SW 1271 (cell line): ENCODE data around the gene TAOK3.
"Not testable (repeated sequence)": the region's sequence is repeated elsewhere in the genome, so short reads cannot be mapped to it uniquely, and the experiment has no call there.

Source experiments
- DNase-seq, 2 experiments: peaks; one replicate each; lab custom pipeline; 2025; lab: John Stamatoyannopoulos, UW

Gene TAOK3

DNA sequence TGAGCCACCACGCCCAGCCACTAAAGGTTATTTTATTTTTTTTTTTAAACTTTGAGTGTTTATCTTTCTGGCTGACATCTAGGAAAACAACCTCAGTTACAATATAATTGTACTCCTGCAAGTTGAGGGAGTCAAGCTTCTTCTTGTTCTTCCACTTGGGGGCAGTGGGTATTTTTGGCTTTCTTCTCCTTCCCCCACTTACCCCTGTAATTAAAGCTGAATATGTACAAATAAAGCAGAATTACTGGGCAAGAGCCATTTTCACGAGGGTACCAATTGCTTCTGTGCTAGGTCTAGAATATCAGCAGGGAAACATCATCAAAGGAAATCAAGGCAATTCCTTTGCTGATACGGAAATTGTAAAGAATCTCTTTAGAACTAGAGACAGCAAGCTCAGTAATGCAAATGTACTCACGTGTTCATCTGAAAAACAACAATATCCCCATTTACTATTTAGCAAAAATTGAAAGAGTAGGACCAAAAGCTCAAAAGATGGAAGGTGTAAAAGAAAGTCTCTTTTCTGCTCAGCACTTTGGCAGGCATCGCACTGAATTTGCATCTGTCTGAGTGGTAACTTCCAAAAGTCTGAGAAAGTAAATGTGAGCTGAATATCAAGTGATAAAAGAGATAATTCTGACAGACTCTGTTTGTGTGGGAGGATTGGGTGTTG, 72.8 kb downstream of the TAOK3 start:
- no peak for DNase-seq

DNA sequence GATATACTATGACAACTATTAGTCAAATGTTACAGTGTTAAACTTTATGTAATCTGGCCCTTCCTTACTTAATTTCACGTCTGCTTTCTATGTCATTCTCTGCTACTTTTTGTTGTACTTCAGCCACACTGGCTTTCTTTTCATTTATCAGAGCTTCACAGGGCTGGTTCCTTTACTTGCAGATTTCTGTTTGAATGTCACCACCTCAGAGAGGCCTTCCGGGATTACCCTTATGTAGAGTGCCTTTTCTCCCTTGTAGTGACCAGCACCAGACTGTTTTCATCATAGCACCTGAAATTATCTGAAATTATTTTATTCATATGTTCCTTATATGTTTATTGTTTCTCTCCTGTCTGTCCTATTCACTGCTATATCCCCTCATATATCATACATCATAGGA, 75.4 kb downstream of the TAOK3 start:
- DNase-seq, result no peak

DNA sequence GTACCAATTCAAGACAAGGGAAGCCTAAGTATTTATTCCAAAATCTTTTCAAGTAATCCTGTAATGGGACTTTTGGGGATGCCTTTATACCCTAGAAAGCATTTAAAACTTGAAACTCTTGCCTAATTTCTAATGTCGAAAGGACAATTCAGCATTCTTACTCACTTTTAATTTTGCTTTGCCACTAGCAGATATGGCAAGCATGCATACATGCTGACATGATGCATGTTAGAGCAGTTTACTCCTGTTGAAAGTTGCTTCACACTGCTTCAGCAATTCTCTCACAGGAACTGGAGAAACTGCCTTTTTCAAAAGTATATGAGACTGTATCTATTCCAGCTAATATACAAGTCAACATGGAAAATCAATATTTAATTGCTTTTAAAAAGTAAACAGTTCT, 79.9 kb downstream of the TAOK3 start:
- DNase-seq, result no peak

DNA sequence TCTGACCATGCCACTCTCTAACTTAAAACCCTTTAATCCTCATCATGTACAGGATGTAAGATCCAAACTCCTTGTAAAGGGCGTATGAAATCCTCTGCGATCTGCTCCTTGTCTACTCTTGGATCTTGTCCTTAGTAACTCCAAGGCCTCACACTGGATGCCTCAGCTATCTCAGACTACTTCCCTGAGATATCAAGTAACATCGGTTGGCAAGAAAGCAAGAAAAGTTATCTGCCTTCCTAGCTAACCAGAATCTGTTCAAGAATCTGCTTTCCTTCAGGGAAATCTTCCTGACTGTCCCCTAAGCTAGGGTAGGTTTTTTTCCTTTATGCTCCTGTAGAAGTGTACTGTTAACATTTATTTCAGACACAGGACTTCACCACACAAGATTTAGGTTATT, 82.6 kb downstream of the TAOK3 start:
- no peak for DNase-seq

DNA sequence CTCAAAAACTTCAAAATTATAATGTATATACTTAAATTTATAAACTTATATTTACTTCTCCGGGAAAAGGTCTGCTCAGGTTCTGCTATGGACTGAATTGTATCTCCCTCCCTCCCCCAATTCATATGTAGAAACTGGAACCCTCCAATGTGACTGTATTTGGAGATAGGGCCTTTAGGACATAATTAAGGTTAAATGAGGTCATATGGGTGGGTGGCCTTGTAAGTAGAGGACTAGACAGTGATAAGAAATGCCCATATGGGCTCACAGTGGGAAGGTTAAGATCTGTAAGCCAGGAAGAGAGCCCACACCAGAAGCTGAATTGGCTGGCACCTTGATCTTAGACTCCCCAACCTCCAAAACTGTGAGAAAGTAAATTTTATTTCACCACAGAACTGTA, 84.5 kb downstream of the TAOK3 start:
- no peak for DNase-seq

DNA sequence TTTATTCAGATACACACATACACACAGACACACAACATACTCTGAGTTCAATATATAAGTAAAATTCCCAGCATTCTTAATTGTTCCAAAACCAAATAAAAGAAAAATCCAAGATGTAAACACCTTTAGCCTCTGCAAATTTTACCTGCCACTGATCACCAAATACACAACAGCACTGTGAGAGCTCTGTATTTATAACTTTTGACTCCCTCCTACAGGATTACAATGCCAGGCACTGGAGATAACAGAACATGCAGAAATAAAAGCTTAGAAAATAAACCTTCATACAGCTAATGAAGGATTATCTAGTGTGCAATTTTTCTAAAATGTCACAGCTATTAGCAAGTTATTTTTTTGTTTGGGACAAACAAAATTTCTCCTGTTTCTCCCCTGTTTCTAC, 85.0 kb downstream of the TAOK3 start:
- no peak for DNase-seq

DNA sequence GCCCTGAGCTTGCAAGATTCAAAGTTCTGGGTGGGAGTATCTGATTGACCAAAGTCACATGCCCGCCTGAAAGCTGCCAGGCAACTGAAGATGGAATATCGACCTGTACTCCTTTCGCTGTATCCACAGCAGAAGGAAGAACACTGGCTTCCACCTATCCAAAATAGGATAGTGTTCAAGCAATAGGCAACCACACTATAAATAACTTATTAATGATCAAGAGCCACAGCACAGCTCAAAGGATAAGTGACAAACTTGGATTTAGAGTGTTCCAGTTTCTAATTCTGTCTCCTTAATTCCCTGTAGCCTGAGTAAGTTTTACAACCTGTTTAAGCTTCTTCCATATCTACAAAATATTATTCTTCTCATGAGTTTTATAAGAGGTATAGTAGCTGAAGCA, 89.9 kb downstream of the TAOK3 start:
- no peak for DNase-seq

DNA sequence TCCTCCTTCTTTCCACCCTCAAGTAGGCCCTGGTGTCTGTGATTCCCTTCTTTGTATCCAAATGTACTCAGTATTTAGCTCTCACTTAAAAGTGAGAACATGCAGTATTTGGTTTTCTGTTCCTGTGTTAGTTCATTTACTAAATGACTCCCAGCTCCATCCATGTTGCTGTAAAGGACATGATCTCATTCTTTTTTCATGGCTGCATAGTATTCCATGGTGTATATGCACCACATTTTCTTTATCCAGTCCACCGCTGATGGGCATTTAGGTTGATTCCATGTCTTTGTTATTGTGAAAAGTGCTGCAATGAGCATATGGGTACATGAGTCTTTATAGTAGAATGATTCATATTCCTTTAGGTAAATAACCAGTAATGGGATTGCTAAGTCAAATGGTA, 94.4 kb downstream of the TAOK3 start:
- DNase-seq, result not testable (repeated sequence)

DNA sequence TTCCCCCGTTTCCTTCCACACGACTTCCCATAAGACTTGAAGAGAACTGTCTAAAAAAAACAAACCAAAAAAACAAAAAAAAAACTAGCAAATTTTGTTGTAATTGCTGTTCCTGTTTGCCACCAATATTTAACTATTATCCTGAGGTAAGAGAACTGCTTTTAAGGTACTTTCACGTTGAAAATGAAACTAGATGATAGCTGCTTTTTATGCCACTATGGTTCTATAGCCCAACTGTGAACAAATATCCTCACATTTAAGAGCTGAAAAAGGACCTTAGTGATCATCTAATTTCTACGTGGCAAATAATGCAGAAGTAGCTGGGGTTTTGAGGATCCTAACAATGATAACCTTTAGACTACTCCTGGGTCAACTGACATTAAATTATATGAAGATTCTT, 98.6 kb downstream of the TAOK3 start:
- DNase-seq, result no peak

DNA sequence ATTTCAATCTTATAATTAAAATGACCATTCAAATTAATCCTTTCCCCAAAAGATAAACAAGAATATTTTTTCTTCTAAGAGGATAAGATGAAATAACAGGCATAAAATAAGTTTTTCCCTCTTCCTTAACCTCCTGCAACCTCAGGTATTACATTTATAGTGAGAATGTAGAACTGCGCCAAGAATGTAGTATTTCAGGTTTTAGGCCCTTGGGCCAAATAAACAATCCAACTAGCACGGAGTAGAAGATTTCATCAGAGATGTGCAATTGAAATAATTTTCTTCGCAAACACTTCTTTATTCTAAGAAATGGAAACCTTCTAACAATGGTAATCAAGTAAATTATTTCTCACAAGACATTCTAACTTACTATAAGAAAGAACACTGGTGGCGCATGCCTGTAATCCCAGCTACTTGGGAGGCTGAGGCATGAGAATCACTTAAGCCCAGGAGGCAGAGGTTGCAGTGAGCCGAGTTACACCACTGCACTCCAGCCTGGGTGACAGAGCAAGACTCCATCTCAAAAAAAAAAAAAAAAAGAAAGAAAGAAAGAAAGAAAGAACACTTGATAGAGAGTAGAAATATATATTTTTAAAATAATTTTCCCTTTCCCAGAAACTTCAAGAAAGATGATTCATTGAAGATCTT, 100.8 kb downstream of the TAOK3 start:
- no peak for DNase-seq

DNA sequence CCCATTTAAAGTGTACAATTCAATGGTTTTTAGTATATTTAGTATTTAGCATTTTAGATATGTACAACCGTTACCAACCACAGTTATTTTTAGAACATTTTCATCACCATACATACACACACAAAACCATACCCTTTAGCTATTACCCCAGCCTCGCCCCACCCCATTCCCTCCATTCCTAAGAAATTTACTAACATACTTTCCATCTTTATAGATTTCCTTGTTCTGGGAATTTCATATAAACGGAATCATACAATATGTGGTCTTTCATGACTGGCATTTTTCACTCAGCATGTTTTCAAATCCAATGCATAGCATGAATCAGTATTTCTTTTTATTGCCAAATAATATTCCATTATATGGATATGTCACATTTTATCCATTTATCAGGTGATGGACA, 101.5 kb downstream of the TAOK3 start:
- no peak for DNase-seq

DNA sequence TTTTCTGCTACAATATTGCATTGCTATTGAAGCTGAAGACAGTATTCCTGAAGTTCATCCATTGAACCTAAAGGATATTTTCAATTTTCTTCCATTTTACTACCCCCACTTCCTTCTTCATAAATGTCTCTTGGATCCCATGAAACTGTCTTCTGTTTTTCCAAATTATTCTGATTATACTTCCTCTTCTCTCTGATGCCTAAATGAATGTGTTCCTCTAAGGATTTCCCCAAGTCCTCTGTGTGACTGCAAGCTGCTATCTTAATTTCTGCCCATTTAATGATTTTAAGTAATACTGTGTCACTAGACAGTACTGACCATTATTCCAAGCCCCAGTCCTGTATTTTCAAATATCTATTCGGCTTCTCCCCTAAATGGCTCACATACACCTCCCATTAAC, 102.9 kb downstream of the TAOK3 start:
- no peak for DNase-seq

DNA sequence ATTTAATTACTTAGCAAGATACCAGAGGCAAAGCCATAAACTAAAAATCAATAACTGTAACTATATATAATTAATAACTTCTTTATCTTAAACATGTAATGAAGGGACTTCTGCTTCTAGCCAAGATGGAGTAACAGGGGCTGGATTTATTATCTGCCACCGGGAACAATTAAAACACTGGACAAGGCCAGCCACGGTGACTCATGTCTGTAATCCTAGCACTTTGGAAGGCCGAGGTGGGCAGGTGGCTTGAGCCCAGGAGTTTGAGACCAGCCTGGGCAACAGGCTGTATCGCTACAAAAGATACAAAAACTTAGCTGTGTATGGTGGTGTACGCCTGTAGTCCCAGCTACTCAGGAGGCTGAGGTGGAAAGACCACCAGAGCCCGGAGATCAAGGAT, 113.6 kb downstream of the TAOK3 start:
- no peak for DNase-seq

DNA sequence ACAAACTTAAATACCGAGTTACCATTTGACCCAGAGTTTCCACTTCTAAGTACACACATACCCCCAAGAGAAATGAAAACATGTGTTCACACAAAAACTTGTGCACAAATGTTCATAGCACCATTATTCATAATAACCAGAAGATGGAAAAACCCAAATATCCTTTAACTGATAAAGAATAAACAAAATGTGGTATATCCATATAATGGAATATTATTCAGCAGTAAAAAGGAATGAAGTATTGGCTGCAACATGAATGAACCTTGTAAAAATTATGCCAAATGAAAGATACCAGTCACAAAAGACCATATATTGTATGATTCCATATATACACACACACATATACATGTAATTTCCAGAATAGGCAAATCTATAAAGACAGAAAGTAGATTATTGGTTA, 116.4 kb downstream of the TAOK3 start:
- no peak for DNase-seq

DNA sequence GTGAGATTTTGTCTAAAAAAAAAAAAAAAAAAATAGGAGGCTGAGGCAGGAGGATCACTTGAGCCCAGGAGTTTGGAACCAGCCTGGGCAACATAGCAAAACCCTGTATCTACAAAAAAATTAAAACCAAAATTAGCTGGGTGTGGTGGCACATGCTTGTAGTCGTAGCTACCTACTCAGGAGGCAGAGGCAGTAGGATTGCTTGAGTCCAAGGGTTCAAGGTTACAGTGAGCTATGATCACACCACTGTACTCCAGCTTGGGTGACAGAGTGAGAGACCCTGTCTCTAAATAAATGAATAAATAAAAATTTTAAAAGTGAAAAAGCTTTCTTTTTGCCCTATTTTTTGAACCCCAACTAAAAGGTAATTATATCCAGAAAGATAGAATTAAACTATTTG, 123.2 kb downstream of the TAOK3 start:
- DNase-seq, result no peak

DNA sequence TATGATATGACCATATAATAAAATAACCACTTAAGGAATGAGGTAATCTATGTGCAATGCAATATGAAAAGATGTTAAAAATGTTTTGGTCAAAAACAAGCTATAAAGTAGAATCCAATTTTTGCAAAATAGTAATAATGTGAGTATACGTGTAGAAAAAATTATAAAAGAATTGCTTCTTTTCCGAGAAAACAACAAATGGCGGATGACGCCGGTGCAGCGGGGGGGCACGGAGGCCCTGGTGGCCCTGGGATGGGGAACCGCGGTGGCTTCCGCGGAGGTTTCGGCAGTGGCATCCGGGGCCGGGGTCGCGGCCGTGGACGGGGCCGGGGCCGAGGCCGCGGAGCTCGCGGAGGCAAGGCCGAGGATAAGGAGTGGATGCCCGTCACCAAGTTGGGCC, 126.8 kb downstream of the TAOK3 start:
- not testable (repeated sequence) for DNase-seq

DNA sequence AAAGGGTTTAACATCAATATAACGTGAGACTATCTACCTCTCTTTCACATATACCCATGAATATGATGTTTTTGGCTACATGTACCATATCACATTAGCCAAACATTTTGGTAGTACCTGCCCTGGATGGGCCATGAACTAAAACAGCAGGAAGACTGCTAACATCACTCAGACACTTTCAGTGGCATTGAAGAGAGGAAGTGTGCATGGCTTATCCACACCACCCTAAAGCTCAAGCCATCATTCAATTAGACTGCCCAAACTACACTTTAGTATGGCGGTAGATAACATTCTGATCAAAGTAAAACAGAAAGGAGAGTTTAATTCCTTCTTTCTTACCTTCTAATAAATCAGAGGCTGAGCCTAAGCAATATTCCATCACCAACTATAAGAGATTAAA, 133.8 kb downstream of the TAOK3 start:
- no peak for DNase-seq

DNA sequence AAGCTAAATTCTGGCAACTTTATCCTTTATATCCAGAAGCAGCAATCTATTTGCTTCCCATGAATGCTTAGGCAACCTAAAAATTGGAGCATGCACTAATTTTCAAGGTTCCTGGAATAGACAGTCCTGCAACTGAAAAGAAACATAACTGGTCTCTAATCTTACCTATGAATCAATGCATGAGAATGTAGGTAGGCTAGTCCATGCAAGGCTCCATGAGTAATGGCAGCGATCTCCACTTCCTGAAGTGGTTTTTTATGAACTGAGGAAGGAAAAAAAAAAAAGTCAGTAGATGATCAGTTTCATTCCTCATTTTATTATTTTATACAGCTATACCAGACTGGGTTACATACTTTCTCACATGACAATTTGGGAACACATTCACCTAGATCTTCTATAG, 134.8 kb downstream of the TAOK3 start:
- peak in 1 of 2 experiments; percentile 22 for DNase-seq

DNA sequence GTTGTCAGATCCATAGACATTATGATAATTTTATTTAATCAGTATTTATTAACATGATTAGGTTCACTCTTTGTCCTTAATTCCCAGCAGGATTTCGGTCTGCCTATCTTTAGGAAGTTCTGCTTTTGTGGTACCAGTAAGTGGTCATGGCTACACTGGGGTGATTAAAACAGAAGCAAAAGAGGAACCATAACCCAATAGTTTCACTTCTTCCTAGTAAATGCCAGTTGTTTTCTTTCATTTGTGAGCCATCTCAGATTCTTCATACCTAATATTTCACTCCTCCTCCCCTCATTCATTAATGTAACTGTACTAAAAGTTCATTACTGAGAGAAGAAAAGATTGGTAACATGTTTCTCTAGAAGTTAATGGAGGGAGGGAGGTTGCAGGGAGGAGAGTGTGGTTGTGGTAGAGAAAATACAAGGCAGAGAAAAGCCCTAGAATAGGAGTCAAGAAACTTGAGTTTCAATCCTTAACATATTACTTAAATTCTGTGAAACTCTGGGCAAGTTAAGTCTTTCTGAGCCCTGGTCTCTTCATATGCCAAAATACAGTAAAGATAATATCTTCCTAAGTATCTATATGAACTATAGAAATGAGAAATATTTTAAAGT, 135.5 kb downstream of the TAOK3 start:
- no peak for DNase-seq

DNA sequence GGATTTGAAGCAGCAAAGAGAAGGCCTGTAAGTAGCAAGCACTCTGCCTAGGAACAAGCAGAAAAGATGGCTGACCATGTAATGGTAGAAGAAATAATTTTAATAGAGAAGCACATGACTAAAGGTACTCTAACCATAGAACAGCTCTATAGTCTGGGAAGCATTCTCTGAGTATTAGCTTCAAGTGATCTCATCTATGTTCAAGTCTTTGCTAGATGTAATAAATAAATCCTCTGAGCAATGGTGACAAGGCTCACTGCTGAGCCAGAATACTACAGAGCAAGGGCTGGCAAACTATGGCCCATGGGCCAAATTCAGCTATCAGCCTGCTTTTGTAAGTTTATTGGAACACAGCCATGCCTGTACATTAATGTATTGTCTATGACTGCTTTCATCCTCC, 152.0 kb downstream of the TAOK3 start:
- no peak for DNase-seq

DNA sequence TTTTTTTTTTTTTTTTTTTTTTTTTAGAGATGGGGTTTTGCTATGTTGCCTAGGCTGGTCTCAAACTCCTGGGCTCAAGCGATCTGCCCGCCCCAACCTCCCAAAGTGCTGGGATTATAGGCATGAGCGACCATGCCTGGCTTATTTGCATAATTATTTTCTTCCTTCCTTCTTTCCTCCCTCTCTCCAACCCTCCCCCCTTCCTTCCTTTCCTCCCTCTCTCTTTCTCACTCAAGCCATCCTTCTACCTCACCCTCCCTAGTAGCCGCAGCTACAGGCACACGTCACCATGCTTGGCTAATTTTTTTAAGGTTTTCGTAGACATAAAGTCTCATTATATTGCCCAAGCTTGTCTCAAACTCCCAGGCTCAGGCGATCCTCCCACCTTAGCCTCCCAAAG, 152.9 kb downstream of the TAOK3 start:
- no peak for DNase-seq

DNA sequence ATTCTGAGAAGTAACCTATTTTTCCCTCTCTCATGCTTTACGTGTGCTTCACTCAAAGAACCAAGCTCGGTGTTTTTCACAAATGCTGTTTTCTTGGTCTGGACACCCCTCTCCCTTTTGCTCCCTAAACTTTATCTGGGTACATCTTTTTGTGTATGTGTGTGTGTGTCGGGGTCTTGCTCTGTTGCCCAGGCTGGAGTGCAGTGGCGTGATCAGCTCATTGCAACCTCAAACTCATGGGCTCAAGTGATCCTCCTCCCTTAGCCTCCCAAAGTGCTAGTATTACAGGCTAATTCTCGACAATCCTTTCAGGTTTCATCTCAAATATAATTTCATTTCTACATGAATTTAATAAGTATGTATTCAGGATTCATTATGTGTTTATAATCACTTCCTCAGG, 153.6 kb downstream of the TAOK3 start:
- DNase-seq, result no peak

DNA sequence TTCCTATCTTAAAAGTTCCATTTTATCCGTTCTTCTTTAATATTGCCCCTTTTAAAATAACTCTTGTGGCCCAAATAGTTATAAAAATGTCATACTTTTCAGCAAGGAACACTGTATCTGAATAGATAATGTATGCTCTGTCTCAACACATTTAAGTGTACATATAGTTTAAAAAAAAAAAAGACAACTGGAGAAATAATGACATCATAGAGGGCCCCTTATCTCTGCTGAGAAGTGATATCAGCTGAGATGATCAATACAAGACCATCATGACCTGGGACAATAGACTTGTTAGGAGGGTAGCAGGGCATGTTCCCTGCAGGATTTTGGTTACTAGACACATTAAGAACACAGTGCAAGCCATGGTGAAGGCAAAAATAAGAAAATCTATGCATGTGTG, 159.3 kb downstream of the TAOK3 start:
- no peak for DNase-seq

DNA sequence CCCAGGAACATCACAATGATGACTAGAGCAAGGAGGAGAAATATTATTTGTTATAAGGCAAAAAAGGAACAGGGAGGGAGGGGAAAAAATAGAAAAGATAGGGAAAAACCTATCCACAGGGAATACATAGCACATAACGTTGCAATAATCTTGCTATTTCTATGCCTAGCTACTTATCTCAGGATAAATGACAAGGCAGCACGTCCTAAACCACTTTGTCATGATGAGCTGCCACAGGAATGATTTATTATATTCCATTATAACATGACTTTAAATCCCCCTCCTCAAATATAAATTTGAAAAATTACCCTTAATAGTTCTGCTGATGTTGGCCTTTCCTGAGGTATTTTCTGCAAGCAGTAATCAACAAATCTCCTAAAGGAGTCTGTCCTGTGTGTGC, 160.1 kb downstream of the TAOK3 start:
- no peak for DNase-seq
